GM19035 (cell line): Measurements from ENCODE around the gene C10orf143.

Experiments
- ATAC-seq: cut with Tn5 transposase; IDR thresholded peaks from one replicate; pipeline ENCODE4 v1.9.1; 2021; ENCODE audit not compliant: unreplicated experiment

The C10orf143 gene

GRCh38 chr10:130061760-130062159 is 48.9 kb downstream of the C10orf143 start:
- no peak for ATAC-seq

GRCh38 chr10:130054021-130054420 is 56.6 kb downstream of the C10orf143 start:
- ATAC-seq, result no peak

- no peak for ATAC-seq
Measured at GRCh38 chr10:130053561-130053960, 57.1 kb downstream of the C10orf143 start.

GRCh38 chr10:130052193-130052592 is 58.4 kb downstream of the C10orf143 start:
- ATAC-seq, result no peak

GRCh38 chr10:130050721-130051120 is 59.9 kb downstream of the C10orf143 start:
- no peak for ATAC-seq

- no peak for ATAC-seq
Measured at GRCh38 chr10:130049987-130050386, 60.6 kb downstream of the C10orf143 start.

- ATAC-seq, result no peak
Measured at GRCh38 chr10:130049244-130049643, 61.4 kb downstream of the C10orf143 start.

GRCh38 chr10:130048081-130048480 is 62.5 kb downstream of the C10orf143 start:
- no peak for ATAC-seq

GRCh38 chr10:130047336-130047735 is 63.3 kb downstream of the C10orf143 start:
- no peak for ATAC-seq

- no peak for ATAC-seq
Measured at GRCh38 chr10:130046591-130046990, 64.0 kb downstream of the C10orf143 start.

GRCh38 chr10:130045801-130046321 is 64.8 kb downstream of the C10orf143 start:
- no peak for ATAC-seq

- no peak for ATAC-seq
Measured at GRCh38 chr10:130045091-130045652, 65.5 kb downstream of the C10orf143 start.

- ATAC-seq, result no peak
Measured at GRCh38 chr10:130044067-130045061, 66.3 kb downstream of the C10orf143 start.

GRCh38 chr10:130043491-130043890 is 67.1 kb downstream of the C10orf143 start:
- ATAC-seq, result no peak

GRCh38 chr10:130042381-130042780 is 68.2 kb downstream of the C10orf143 start:
- ATAC-seq, result no peak

GRCh38 chr10:130041451-130042371 is 68.9 kb downstream of the C10orf143 start:
- no peak for ATAC-seq

- ATAC-seq, result no peak
Measured at GRCh38 chr10:130040817-130041330, 69.8 kb downstream of the C10orf143 start.

- no peak for ATAC-seq
Measured at GRCh38 chr10:130040351-130040750, 70.3 kb downstream of the C10orf143 start.

GRCh38 chr10:130039141-130039540 is 71.5 kb downstream of the C10orf143 start:
- ATAC-seq, result no peak

- ATAC-seq, result no peak
Measured at GRCh38 chr10:130038611-130039109, 72.0 kb downstream of the C10orf143 start.
